ENCODE measurements around the gene HIKESHI. TPM values are rescaled to one million over a fixed set of nuclear protein-coding genes. Genes with fewer than 3 reads are reported as not detected.
"Not testable (repeated sequence)": the region's sequence is repeated elsewhere in the genome, so short reads cannot be mapped to it uniquely, and the experiment has no call there.

Gene HIKESHI
- 69.9 and 70.3 TPM in 2 replicates for total RNA-seq (2014; rRNA removed; shearing (Covaris generic))

GRCh38 chr11:86302092-86302793 lies at the start of gene HIKESHI:
HIKESHI (plus strand) TSS chr11:86302240; CDS start chr11:86302449, 209 bp downstream.
- DNase-seq (ENCODE audit: low read depth) = peak; percentile 97

- no peak for DNase-seq (ENCODE audit: low read depth)
Observed at GRCh38 chr11:86255896-86256295, 46.1 kb upstream of the HIKESHI start.

GRCh38 chr11:86256608-86257007 lies 45.4 kb upstream of the HIKESHI start:
- DNase-seq (ENCODE audit: low read depth) = no peak

- DNase-seq (ENCODE audit: low read depth) = no peak
Observed at GRCh38 chr11:86257446-86257845, 44.6 kb upstream of the HIKESHI start.

- DNase-seq (ENCODE audit: low read depth) = no peak
Observed at GRCh38 chr11:86259730-86260129, 42.3 kb upstream of the HIKESHI start.

- no peak for DNase-seq (ENCODE audit: low read depth)
Observed at GRCh38 chr11:86261328-86261727, 40.7 kb upstream of the HIKESHI start.

- no peak for DNase-seq (ENCODE audit: low read depth)
Observed at GRCh38 chr11:86262387-86262786, 39.7 kb upstream of the HIKESHI start.

- DNase-seq (ENCODE audit: low read depth) = no peak
Observed at GRCh38 chr11:86264649-86265048, 37.4 kb upstream of the HIKESHI start.

- DNase-seq (ENCODE audit: low read depth) = no peak
Observed at GRCh38 chr11:86265194-86265593, 36.8 kb upstream of the HIKESHI start.

GRCh38 chr11:86269645-86270044 lies 32.4 kb upstream of the HIKESHI start:
- no peak for DNase-seq (ENCODE audit: low read depth)

GRCh38 chr11:86274503-86274902 lies 27.5 kb upstream of the HIKESHI start:
- DNase-seq (ENCODE audit: low read depth) = no peak

- DNase-seq (ENCODE audit: low read depth) = no peak
Observed at GRCh38 chr11:86274999-86275398, 27.0 kb upstream of the HIKESHI start.

GRCh38 chr11:86275493-86276370 lies 26.3 kb upstream of the HIKESHI start:
- DNase-seq (ENCODE audit: low read depth) = no peak

GRCh38 chr11:86277741-86278140 lies 24.3 kb upstream of the HIKESHI start:
- DNase-seq (ENCODE audit: low read depth) = no peak

- no peak for DNase-seq (ENCODE audit: low read depth)
Observed at GRCh38 chr11:86278226-86278625, 23.8 kb upstream of the HIKESHI start.

GRCh38 chr11:86279747-86280146 lies 22.3 kb upstream of the HIKESHI start:
- no peak for DNase-seq (ENCODE audit: low read depth)

- DNase-seq (ENCODE audit: low read depth) = no peak
Observed at GRCh38 chr11:86287468-86287796, 14.6 kb upstream of the HIKESHI start.

GRCh38 chr11:86288776-86289507 lies 13.1 kb upstream of the HIKESHI start:
- DNase-seq (ENCODE audit: low read depth) = no peak

GRCh38 chr11:86289508-86290280 lies 12.3 kb upstream of the HIKESHI start:
- DNase-seq (ENCODE audit: low read depth) = not testable (repeated sequence)

- peak; percentile 58 for DNase-seq (ENCODE audit: low read depth)
Observed at GRCh38 chr11:86291466-86292262, 10.4 kb upstream of the HIKESHI start.
